ENCODE results near the gene NRN1L. TPM values are rescaled to one million over a fixed set of nuclear protein-coding genes. Genes with fewer than 3 reads are reported as not detected.

The NRN1L gene
- total and polyA plus RNA-seq, 2 donors (not counting 3 experiments of a cell fraction or from before 2014, with no cell fraction given): 0.37 TPM; not detected in 1

GRCh38 chr16:67868290-67868689 lies 16.4 kb upstream of the NRN1L start:
- peaks cover 2% of the 10 kb centered on the region for H4K20me1 ChIP-seq (replicated peaks; ENCODE audit: control insufficient read depth, extremely low read depth, insufficient read depth, low read length)
- intact Hi-C loops (cut with micrococcal nuclease) (no loop called here), dilution Hi-C loops (cut with MboI; ENCODE audit: extremely low pct_ligation_motif_present, low sequenced_read_pairs) (no loop called here)
- H3K4me3 ChIP-seq (replicated peaks in 1 of 3; ENCODE audit: insufficient read depth in 1 of 3, low read depth in 1 of 3, low read length in 3 of 3): no peak overlapping the region
- H2AFZ ChIP-seq (ENCODE audit: low read depth, low read length): no peak overlapping the region
- TF ChIP-seq MAX (IDR thresholded peaks at IDR 0.05; ENCODE audit: insufficient read depth, insufficient read length) (no peak), EZH2 (IDR thresholded peaks at IDR 0.05; ENCODE audit: borderline replicate concordance, low read depth, low read length, severe bottlenecking) (no peak), POLR2AphosphoS5 (IDR thresholded peaks at IDR 0.05; ENCODE audit: insufficient read depth, low read depth, low read length) (no peak), JUN (IDR thresholded peaks at IDR 0.05; ENCODE audit: borderline replicate concordance, insufficient read depth, insufficient read length, low read depth) (no peak), POLR2A (IDR thresholded peaks at IDR 0.05; ENCODE audit: low read depth, low read length) (no peak), CTCF (IDR thresholded peaks at IDR 0.05; ENCODE audit: extremely low read depth in 1 of 2, insufficient read depth in 1 of 2, low read depth in 1 of 2, low read length in 2 of 2) (no peak), MYC (IDR thresholded peaks at IDR 0.05; ENCODE audit: low read depth, low read length) (no peak), GATA2 (IDR thresholded peaks at IDR 0.05; ENCODE audit: insufficient read depth, insufficient read length, low read depth, low read length) (no peak), FOS (IDR thresholded peaks at IDR 0.05; ENCODE audit: borderline replicate concordance, insufficient read depth, low read length) (no peak)
- no peak overlapping the region for H3K9ac ChIP-seq (replicated peaks; ENCODE audit: extremely low read depth, insufficient read depth, low read length)
- H3K4me2 ChIP-seq (ENCODE audit: insufficient read depth, low read length): no peak overlapping the region
- BruUV-seq (replicated peaks): no TSS peak
- POLR2A ChIA-PET: no interaction called here
- H3K9me3 ChIP-seq (replicated peaks; ENCODE audit: control insufficient read depth, insufficient read depth, low read length): no peaks in the 10 kb centered on the region
- H3K4me1 ChIP-seq (ENCODE audit: control insufficient read depth, extremely low read depth, insufficient read depth, low read length): peaks cover 3% of the 10 kb centered on the region
- FAIRE-seq (no peak), DNase-seq (ENCODE audit: low read depth, low spot score) (no peak)
- H3K9me1 ChIP-seq (replicated peaks; ENCODE audit: control insufficient read depth, extremely low read depth, insufficient read depth, low read length): no peaks in the 10 kb centered on the region
- no peaks in the 10 kb centered on the region for H3K27me3 ChIP-seq (ENCODE audit: control insufficient read depth in 2 of 2, insufficient read depth in 2 of 2, low read length in 2 of 2)
- H3K36me3 ChIP-seq (ENCODE audit: control insufficient read depth in 2 of 2, extremely low read depth in 1 of 2, insufficient read depth in 2 of 2, low read length in 2 of 2): peaks cover 18 to 36% of the 10 kb centered on the region in 2 experiments
- H3K79me2 ChIP-seq (ENCODE audit: control insufficient read depth, insufficient read depth, low read length): peaks cover 22% of the 10 kb centered on the region
- CTCF ChIA-PET: interaction anchor here (1.2 kb wide), 1 partner anchor 52 kb away, joined by 3 read pairs; no protein-coding TSS in a partner anchor
- no peak overlapping the region for H3K27ac ChIP-seq (ENCODE audit: insufficient read depth, low read depth, low read length)
